Astrocyte (in vitro differentiated cells and primary cell): Measurements from ENCODE around the gene KCNK2. TPM values are rescaled to one million over a fixed set of nuclear protein-coding genes. Genes with fewer than 3 reads are reported as not detected.

Experiments
- DNase-seq: peaks from one replicate; pipeline ENCODE4 v3.0.0-alpha.2; 2010; ENCODE audit warnings: low read depth
- FAIRE-seq: peaks from 2 replicates; lab custom pipeline; 2011; peaks lifted over from hg19 to GRCh38; lab: Jason Lieb, UNC
- H2AFZ ChIP-seq: 2 replicates; pipeline ENCODE4 v1.6.0; 2012; ENCODE audit warnings: low read depth, low read length, inconsistent platforms
- H3K27ac ChIP-seq: 2 replicates; pipeline ENCODE4 v1.5.1; 2011; ENCODE audit warnings: low read depth, low read length, inconsistent platforms
- H3K27me3 ChIP-seq: 2 replicates; pipeline ENCODE4 v1.6.0; 2011; ENCODE audit warnings: low read length, inconsistent platforms; ENCODE audit not compliant: insufficient read depth
- H3K36me3 ChIP-seq: 2 replicates; pipeline ENCODE4 v1.5.1; 2011; ENCODE audit warnings: low read length, inconsistent platforms; ENCODE audit not compliant: insufficient read depth
- H3K4me1 ChIP-seq: 2 replicates; pipeline ENCODE4 v1.5.1; 2011; ENCODE audit warnings: low read length, inconsistent platforms; ENCODE audit not compliant: insufficient read depth
- H3K4me2 ChIP-seq: 2 replicates; pipeline ENCODE4 v1.6.0; 2012; ENCODE audit warnings: low read length, inconsistent platforms
- H3K4me3 ChIP-seq: 2 replicates; pipeline ENCODE4 v1.5.1; 2011; ENCODE audit warnings: low read depth, mild to moderate bottlenecking, low read length, inconsistent platforms; ENCODE audit not compliant: insufficient read depth
- H3K79me2 ChIP-seq: 2 replicates; pipeline ENCODE4 v1.6.0; 2012; ENCODE audit warnings: mild to moderate bottlenecking, low read length, inconsistent platforms; ENCODE audit not compliant: insufficient read depth
- H3K9ac ChIP-seq: 2 replicates; pipeline ENCODE4 v1.6.0; 2012; ENCODE audit warnings: mild to moderate bottlenecking, low read length, inconsistent platforms
- H3K9me3 ChIP-seq: 2 replicates; pipeline ENCODE4 v1.5.1; 2012; ENCODE audit warnings: low read depth, mild to moderate bottlenecking, low read length, inconsistent platforms; ENCODE audit not compliant: insufficient read depth
- H4K20me1 ChIP-seq: 2 replicates; pipeline ENCODE4 v1.6.0; 2012; ENCODE audit warnings: low read length, inconsistent platforms; ENCODE audit not compliant: insufficient read depth
- H3K27ac Mint-ChIP-seq: one replicate; pipeline ENCODE4 v1.8.0; 2021; ENCODE audit warnings: mild to moderate bottlenecking, mixed read lengths; ENCODE audit not compliant: unreplicated experiment
- H3K27me3 Mint-ChIP-seq: one replicate; pipeline ENCODE4 v1.8.0; 2021; ENCODE audit warnings: low read depth, mixed read lengths; ENCODE audit not compliant: unreplicated experiment
- H3K36me3 Mint-ChIP-seq: one replicate; pipeline ENCODE4 v1.8.0; 2021; ENCODE audit warnings: low read depth, mixed read lengths; ENCODE audit not compliant: unreplicated experiment
- H3K4me1 Mint-ChIP-seq: one replicate; pipeline ENCODE4 v1.8.0; 2021; ENCODE audit warnings: low read depth, mixed read lengths; ENCODE audit not compliant: unreplicated experiment
- H3K4me3 Mint-ChIP-seq: one replicate; pipeline ENCODE4 v1.8.0; 2021; ENCODE audit warnings: mild to moderate bottlenecking, moderate library complexity, mixed read lengths; ENCODE audit not compliant: unreplicated experiment
- H3K9me3 Mint-ChIP-seq: one replicate; pipeline ENCODE4 v1.8.0; 2021; ENCODE audit warnings: mild to moderate bottlenecking, mixed read lengths; ENCODE audit not compliant: unreplicated experiment
- EZH2 ChIP-seq: IDR thresholded peaks from 2 replicates; pipeline ENCODE4 v1.6.1; 2012; ENCODE audit warnings: mild to moderate bottlenecking, low read length, inconsistent platforms; ENCODE audit not compliant: insufficient read depth
- total RNA-seq: library from RNA; stranded (reverse); gene quantifications from 2 replicates; pipeline ENCODE4 v1.2.1, GENCODE V29; 2021
- TF ChIP-seq, protein P1 (sequence below): IDR thresholded peaks from 2 replicates; pipeline ENCODE4 v1.5.1; 2011; ENCODE audit warnings: low read depth, mild to moderate bottlenecking, inconsistent platforms, low read length, moderate library complexity; ENCODE audit not compliant: insufficient read depth

KCNK2 gene
- total RNA-seq, 1 donor from 2014 or later, result 0.16 TPM

DNA sequence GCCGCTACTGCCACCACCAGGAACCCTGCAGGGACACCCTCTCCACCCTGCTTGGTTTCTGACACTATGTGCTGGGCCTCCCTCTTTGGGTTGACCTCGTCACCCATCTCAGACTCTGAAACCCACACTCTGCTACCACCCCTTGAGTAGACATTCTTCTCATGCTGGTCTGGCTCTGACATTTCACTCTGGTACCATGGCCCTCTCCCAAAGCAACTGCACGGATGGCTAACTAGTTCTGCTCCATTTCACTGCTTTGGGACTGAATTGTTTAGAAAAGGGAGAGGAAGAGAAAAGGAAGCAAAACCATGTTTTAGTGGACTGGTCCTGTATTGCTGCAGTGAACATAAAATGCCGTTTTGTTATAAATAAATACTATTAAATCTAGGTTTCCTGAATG, 137.8 kb downstream of the KCNK2 start:
- Histone ChIP-seq H3K9ac (no peak overlapping the region), H3K9me3 (no peaks in the 10 kb centered on the region), H2AFZ (no peak overlapping the region), H3K27me3 (no peaks in the 10 kb centered on the region), H4K20me1 (no peaks in the 10 kb centered on the region), H3K79me2 (no peaks in the 10 kb centered on the region), H3K4me1 (no peaks in the 10 kb centered on the region), H3K4me3 (no peak overlapping the region), H3K4me2 (no peak overlapping the region), H3K36me3 (no peaks in the 10 kb centered on the region), H3K27ac (no peak overlapping the region)
- Mint-ChIP-seq H3K4me3 (no peak overlapping the region), H3K36me3 (no peaks in the 10 kb centered on the region), H3K27ac (no peak overlapping the region), H3K27me3 (no peaks in the 10 kb centered on the region), H3K9me3 (no peaks in the 10 kb centered on the region), H3K4me1 (no peaks in the 10 kb centered on the region)
- DNase-seq, result no peak
- no peak for FAIRE-seq
- TF ChIP-seq EZH2, result no peak
- TF ChIP-seq, protein P1, sequence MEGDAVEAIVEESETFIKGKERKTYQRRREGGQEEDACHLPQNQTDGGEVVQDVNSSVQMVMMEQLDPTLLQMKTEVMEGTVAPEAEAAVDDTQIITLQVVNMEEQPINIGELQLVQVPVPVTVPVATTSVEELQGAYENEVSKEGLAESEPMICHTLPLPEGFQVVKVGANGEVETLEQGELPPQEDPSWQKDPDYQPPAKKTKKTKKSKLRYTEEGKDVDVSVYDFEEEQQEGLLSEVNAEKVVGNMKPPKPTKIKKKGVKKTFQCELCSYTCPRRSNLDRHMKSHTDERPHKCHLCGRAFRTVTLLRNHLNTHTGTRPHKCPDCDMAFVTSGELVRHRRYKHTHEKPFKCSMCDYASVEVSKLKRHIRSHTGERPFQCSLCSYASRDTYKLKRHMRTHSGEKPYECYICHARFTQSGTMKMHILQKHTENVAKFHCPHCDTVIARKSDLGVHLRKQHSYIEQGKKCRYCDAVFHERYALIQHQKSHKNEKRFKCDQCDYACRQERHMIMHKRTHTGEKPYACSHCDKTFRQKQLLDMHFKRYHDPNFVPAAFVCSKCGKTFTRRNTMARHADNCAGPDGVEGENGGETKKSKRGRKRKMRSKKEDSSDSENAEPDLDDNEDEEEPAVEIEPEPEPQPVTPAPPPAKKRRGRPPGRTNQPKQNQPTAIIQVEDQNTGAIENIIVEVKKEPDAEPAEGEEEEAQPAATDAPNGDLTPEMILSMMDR, result no peak

DNA sequence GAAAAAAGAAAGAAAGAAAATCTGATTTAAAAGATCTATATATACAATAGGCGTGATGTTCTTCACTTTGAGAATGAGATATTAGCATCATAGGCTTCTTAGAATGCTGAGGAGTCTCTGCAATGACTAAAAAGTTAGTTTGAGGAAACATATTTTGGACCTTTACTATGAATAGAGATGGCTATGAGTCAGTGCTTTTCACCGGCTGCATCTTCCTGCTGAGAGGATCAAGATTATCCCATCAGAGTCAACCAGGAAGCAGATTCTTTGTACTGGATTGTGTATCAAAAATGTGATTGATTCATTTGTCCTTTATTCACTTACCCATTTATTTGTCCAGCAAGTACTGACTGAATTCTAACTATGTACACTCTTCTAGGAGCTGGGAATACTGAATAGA, 144.2 kb downstream of the KCNK2 start:
- H3K4me2 ChIP-seq, result no peak overlapping the region
- no peak overlapping the region for H3K4me3 ChIP-seq
- H2AFZ ChIP-seq, result no peak overlapping the region
- no peak overlapping the region for H3K9ac ChIP-seq
- no peaks in the 10 kb centered on the region for H3K27me3 ChIP-seq
- DNase-seq (no peak), FAIRE-seq (peak; percentile 76)
- Mint-ChIP-seq H3K36me3 (no peaks in the 10 kb centered on the region), H3K4me1 (no peaks in the 10 kb centered on the region), H3K9me3 (no peaks in the 10 kb centered on the region), H3K27me3 (no peaks in the 10 kb centered on the region), H3K27ac (no peak overlapping the region), H3K4me3 (no peak overlapping the region)
- no peak overlapping the region for H3K27ac ChIP-seq
- H3K79me2 ChIP-seq, result no peaks in the 10 kb centered on the region
- no peaks in the 10 kb centered on the region for H3K36me3 ChIP-seq
- no peak for TF ChIP-seq EZH2
- TF ChIP-seq, protein P1, result no peak
- H3K9me3 ChIP-seq, result no peaks in the 10 kb centered on the region
- H4K20me1 ChIP-seq, result no peaks in the 10 kb centered on the region
- H3K4me1 ChIP-seq, result no peaks in the 10 kb centered on the region

DNA sequence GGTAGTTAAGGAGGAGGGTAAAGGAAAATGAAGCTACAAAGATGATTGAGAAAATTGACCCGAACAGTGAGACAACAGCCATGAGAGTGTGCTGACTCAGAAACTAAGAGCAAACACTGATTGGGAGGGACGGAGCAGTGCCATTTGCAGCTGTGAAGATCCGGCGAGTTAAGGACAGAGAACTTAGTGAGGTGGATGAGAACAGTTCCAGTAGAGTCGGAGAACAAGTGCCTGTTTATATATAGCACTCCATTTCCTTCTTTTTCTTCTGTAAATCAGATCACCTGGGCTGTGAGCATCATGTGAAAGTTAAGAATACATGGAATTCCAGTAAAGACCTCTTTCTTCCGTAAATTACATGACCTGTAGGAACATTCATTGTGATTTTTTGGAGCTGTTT, 145.7 kb downstream of the KCNK2 start:
- Histone ChIP-seq H3K9me3 (no peaks in the 10 kb centered on the region), H3K4me2 (no peak overlapping the region), H3K9ac (no peak overlapping the region), H3K27me3 (no peaks in the 10 kb centered on the region), H3K79me2 (no peaks in the 10 kb centered on the region), H4K20me1 (no peaks in the 10 kb centered on the region), H3K4me1 (no peaks in the 10 kb centered on the region), H3K4me3 (no peak overlapping the region), H3K27ac (no peak overlapping the region), H3K36me3 (no peaks in the 10 kb centered on the region), H2AFZ (no peak overlapping the region)
- Mint-ChIP-seq H3K27ac (no peak overlapping the region), H3K4me3 (no peak overlapping the region), H3K27me3 (no peaks in the 10 kb centered on the region), H3K9me3 (no peaks in the 10 kb centered on the region), H3K36me3 (no peaks in the 10 kb centered on the region), H3K4me1 (no peaks in the 10 kb centered on the region)
- FAIRE-seq (no peak), DNase-seq (no peak)
- no peak for TF ChIP-seq EZH2
- TF ChIP-seq, protein P1, result no peak
